HepG2 (cell line): ENCODE results near the gene SRSF1. TPM values are rescaled to one million over a fixed set of nuclear protein-coding genes. Genes with fewer than 3 reads are reported as not detected.

Experiments used
- CENPBD1 ChIP-seq: sonication (generic); formaldehyde crosslinking; IDR thresholded peaks from 2 replicates; pipeline ENCODE4 v1.8.0; 2022; ENCODE audit warnings: missing genetic modification reagents, low read depth, mild to moderate bottlenecking, borderline replicate concordance
- FOXA3 ChIP-seq: IDR thresholded peaks from 2 replicates; pipeline ENCODE4 v1.6.1; 2016; ENCODE audit warnings: missing genetic modification reagents, missing compliant biosample characterization
- MEIS2 ChIP-seq: sonication (generic); formaldehyde crosslinking; IDR thresholded peaks from 2 replicates; pipeline ENCODE4 v1.9.0; 2021; ENCODE audit warnings: mild to moderate bottlenecking, missing genetic modification reagents
- MTF1 ChIP-seq: sonication (generic); formaldehyde crosslinking; IDR thresholded peaks from 2 replicates; pipeline ENCODE4 v1.5.0; 2020; ENCODE audit warnings: missing genetic modification reagents
- MYPOP ChIP-seq: sonication (generic); formaldehyde crosslinking; IDR thresholded peaks from 2 replicates; pipeline ENCODE4 v1.8.1; 2023; ENCODE audit warnings: mild to moderate bottlenecking, moderate library complexity, missing genetic modification reagents
- SSRP1 ChIP-seq: IDR thresholded peaks from 2 replicates; pipeline ENCODE4 v1.6.1; 2016; ENCODE audit warnings: control low read depth
- TERF1 ChIP-seq: sonication (generic); formaldehyde crosslinking; IDR thresholded peaks from 2 replicates; pipeline ENCODE4 v1.8.0; 2022; ENCODE audit warnings: mild to moderate bottlenecking, missing genetic modification reagents, moderate library complexity
- THRA ChIP-seq: sonication (generic); formaldehyde crosslinking; IDR thresholded peaks from 2 replicates; pipeline ENCODE4 v1.4.0; 2020; ENCODE audit warnings: missing genetic modification reagents, borderline replicate concordance
- ZBTB10 ChIP-seq: sonication (generic); formaldehyde crosslinking; IDR thresholded peaks from 2 replicates; pipeline ENCODE4 v1.4.0; 2020; ENCODE audit warnings: missing genetic modification reagents, borderline replicate concordance
- ZBTB2 ChIP-seq: sonication (generic); formaldehyde crosslinking; IDR thresholded peaks from 2 replicates; pipeline ENCODE4 v1.8.0; 2022; ENCODE audit warnings: low read depth, missing genetic modification reagents
- ZBTB39 ChIP-seq: sonication (generic); formaldehyde crosslinking; IDR thresholded peaks from 2 replicates; pipeline ENCODE4 v1.5.0; 2020; ENCODE audit warnings: missing genetic modification reagents
- ZFP41 ChIP-seq: sonication (generic); formaldehyde crosslinking; IDR thresholded peaks from 2 replicates; pipeline ENCODE4 v1.4.0; 2020; ENCODE audit warnings: mild to moderate bottlenecking, missing genetic modification reagents, borderline replicate concordance
- ZKSCAN8 ChIP-seq: IDR thresholded peaks from 2 replicates; pipeline ENCODE4 v1.6.1; 2016; ENCODE audit warnings: borderline replicate concordance, missing genetic modification reagents, missing compliant biosample characterization
- ZNF326 ChIP-seq: sonication (generic); formaldehyde crosslinking; IDR thresholded peaks from 2 replicates; pipeline ENCODE4 v1.4.0; 2020; ENCODE audit warnings: missing genetic modification reagents, borderline replicate concordance
- ZNF556 ChIP-seq: sonication (generic); formaldehyde crosslinking; IDR thresholded peaks from 2 replicates; pipeline ENCODE4 v1.4.0; 2020; ENCODE audit warnings: mild to moderate bottlenecking, missing genetic modification reagents, borderline replicate concordance
- ZNF674 ChIP-seq: sonication (generic); formaldehyde crosslinking; IDR thresholded peaks from 2 replicates; pipeline ENCODE4 v1.5.0; 2020; ENCODE audit warnings: low read depth, mild to moderate bottlenecking, missing genetic modification reagents
- ZNF75D ChIP-seq: sonication (generic); formaldehyde crosslinking; IDR thresholded peaks from 2 replicates; pipeline ENCODE4 v1.8.1; 2023; ENCODE audit warnings: missing genetic modification reagents, mild to moderate bottlenecking, borderline replicate concordance
- polyA plus RNA-seq, 8 experiments: library from polyadenylated mRNA; depleted of rRNA in 3 of 8; stranded (reverse) in 7 of 8; unstranded in 1 of 8; fragments of >200 nt; fragmentation: Illumina TruSeq in 4 of 8; extraction: Trizol in 4 of 8; gene quantifications; 2 replicates each; pipeline versions ENCODE4 v1.2.1 to v1.2.3, GENCODE V29; 2011 to 2016; ENCODE audit warnings: low read depth in 4 of 8, missing spikeins in 1 of 8, mixed read lengths in 1 of 8; ENCODE audit not compliant: insufficient read depth in 1 of 8
- total RNA-seq, 5 experiments: library from RNA; depleted of rRNA; stranded (reverse); fragments of >200 nt; fragmentation: Illumina TruSeq; extraction: Trizol; gene quantifications; 2 replicates each; pipeline ENCODE4 v1.2.3, GENCODE V29; 2016; ENCODE audit warnings: low read depth in 1 of 5

SRSF1 gene
- total and polyA plus RNA-seq, 2 of the 13 experiments (the other 11 are each of a cell fraction or from before 2014, with no cell fraction given), result 142 to 445 TPM

- no peak for TF ChIP-seq ZKSCAN8 (CRISPR knock-in tag)
- peak; percentile 59; the same call in 1 of the 2 replicates for TF ChIP-seq MYPOP
- no peak for TF ChIP-seq TERF1 (CRISPR knock-in tag)
- no peak for TF ChIP-seq SSRP1 (CRISPR knock-in tag)
- TF ChIP-seq ZNF326 (CRISPR knock-in tag), result no peak
- no peak for TF ChIP-seq ZBTB2 (CRISPR knock-in tag)
- 0 out of 2 replicates have a peak, but pooled peaks have one; percentile 46 for TF ChIP-seq THRA (CRISPR knock-in tag)
- no peak for TF ChIP-seq ZNF75D (CRISPR knock-in tag)
- no peak for TF ChIP-seq ZBTB39 (CRISPR knock-in tag)
- TF ChIP-seq ZNF674, result no peak
- TF ChIP-seq ZNF556 (CRISPR knock-in tag), result no peak
- no peak for TF ChIP-seq CENPBD1 (CRISPR knock-in tag)
- TF ChIP-seq ZBTB10 (CRISPR knock-in tag), result no peak
- no peak for TF ChIP-seq MEIS2 (CRISPR knock-in tag)
- no peak for TF ChIP-seq ZFP41 (CRISPR knock-in tag)
- no peak for TF ChIP-seq MTF1
- TF ChIP-seq FOXA3, result peak; percentile 43; the same call in 1 of the 2 replicates
Measured at GRCh38 chr17:57995076-57995956, 11.7 kb downstream of the SRSF1 start (continued).
